Gastroesophageal sphincter (tissue), 4 donors: ENCODE measurements around the gene MOB3A. TPM values are rescaled to one million over a fixed set of nuclear protein-coding genes. Genes with fewer than 3 reads are reported as not detected.
"Not testable (repeated sequence)": the region's sequence is repeated elsewhere in the genome, so short reads cannot be mapped to it uniquely, and the experiment has no call there.

Experiments
- ATAC-seq: fragments of 150-250 bp; one replicate; pipeline ENCODE4 v1.9.1; 2016; ENCODE audit warnings: mild to moderate bottlenecking, moderate library complexity
- H3K27ac ChIP-seq, 4 donors: fragments of 200-600 bp; sonication (generic) in 3 of 4; 1 replicate in 3 of 4; 2 replicates in 1 of 4; pipeline ENCODE4 v1.5.1; 2016 to 2019
- H3K27me3 ChIP-seq: fragments of 200-600 bp; sonication (generic); one replicate; pipeline ENCODE4 v1.5.1; 2019
- H3K36me3 ChIP-seq, 2 donors: fragments of 200-600 bp; sonication (generic); one replicate each; pipeline ENCODE4 v1.5.1; 2019; ENCODE audit warnings: control low read depth in 1 of 2
- H3K4me1 ChIP-seq, 3 donors: fragments of 200-600 bp; sonication (generic); 1 replicate in 2 of 3; 2 replicates in 1 of 3; pipeline ENCODE4 v1.5.1; 2016 to 2019; ENCODE audit warnings: control low read depth in 2 of 3
- H3K4me3 ChIP-seq, 2 donors: fragments of 200-600 bp; sonication (generic); one replicate each; pipeline ENCODE4 v1.5.1; 2019; ENCODE audit warnings: mild to moderate bottlenecking in 1 of 2, moderate library complexity in 1 of 2
- H3K9me3 ChIP-seq, 3 donors: fragments of 200-600 bp; sonication (generic); one replicate each; pipeline ENCODE4 v1.5.1; 2017 to 2019; ENCODE audit warnings: control low read depth in 2 of 3
- EP300 ChIP-seq: sonication (generic); formaldehyde crosslinking; IDR thresholded peaks from one replicate; pipeline ENCODE4 v1.6.1; 2017; ENCODE audit warnings: antibody characterized with exemption, mild to moderate bottlenecking
- POLR2A ChIP-seq, 2 donors: fragments of 450-650 bp; IDR thresholded peaks; one replicate each; pipeline ENCODE4 v1.6.1; 2017; ENCODE audit warnings: antibody characterized with exemption in 2 of 2, mild to moderate bottlenecking in 2 of 2, moderate library complexity in 1 of 2
- POLR2AphosphoS5 ChIP-seq: sonication (generic); formaldehyde crosslinking; IDR thresholded peaks from one replicate; pipeline ENCODE4 v1.6.1; 2017; ENCODE audit warnings: antibody characterized with exemption
- WGBS, 2 donors: methylation state at CpG; one replicate each; pipeline ENCODE4 v1.1.5; 2018; ENCODE audit warnings: low coverage in 1 of 2; 5-methylcytosine and 5-hydroxymethylcytosine counted together
- total RNA-seq, 4 donors: library from RNA; depleted of rRNA; stranded (reverse); fragments of >200 nt; gene quantifications; one replicate each; pipeline ENCODE4 v1.1.0, GENCODE V29; 2016
- TF ChIP-seq, protein P1 (sequence below), 4 experiments: fragments of 200-600 bp in 2 of 4; fragments of 450-650 bp in 2 of 4; sonication (generic) in 1 of 4; IDR thresholded peaks; one replicate each; pipeline ENCODE4 v1.5.1; 2017 to 2019; ENCODE audit warnings: antibody characterized with exemption in 4 of 4, mild to moderate bottlenecking in 2 of 4, moderate library complexity in 2 of 4

Gene MOB3A
- total RNA-seq, 4 donors from 2014 or later = 29.0 to 69.9 (median 38.6) TPM

DNA sequence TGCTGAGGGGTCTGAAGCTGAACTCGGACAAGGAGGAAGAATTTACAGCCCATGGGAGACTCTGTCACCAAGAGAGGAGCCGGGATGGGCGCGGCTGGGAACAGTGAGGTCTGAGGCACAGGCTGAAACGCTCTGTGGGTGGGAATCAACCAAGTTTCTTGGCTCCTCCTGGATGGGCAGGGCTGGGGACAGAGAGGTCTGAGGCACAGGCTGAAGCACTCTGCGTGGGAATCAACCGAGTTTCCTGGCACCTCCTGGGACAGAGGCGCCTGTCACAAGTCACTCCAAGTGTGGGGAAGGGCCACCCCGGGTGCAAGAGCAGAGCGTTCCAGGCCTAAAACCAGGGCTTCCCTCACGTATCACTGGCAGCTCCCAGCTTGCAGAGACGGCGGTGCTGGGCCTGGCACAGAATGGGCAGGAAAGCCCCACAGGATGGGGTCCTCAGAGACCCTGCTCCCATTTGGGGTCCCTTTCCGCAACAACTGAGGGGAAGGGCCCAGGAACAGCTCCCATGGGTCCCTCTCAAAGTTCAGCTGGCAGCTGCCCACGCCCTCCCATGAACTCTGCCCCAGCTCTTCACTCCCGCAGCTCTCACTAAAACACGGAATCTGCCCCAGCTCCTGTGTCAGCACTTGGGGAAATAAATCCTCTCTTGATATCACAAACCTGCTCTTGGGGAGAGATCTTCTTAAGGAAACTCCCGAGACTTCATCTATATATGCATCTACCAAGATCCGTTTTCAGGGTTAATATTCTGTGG lies 36.8 kb upstream of the MOB3A start:
- peak; percentile 28 for ATAC-seq

DNA sequence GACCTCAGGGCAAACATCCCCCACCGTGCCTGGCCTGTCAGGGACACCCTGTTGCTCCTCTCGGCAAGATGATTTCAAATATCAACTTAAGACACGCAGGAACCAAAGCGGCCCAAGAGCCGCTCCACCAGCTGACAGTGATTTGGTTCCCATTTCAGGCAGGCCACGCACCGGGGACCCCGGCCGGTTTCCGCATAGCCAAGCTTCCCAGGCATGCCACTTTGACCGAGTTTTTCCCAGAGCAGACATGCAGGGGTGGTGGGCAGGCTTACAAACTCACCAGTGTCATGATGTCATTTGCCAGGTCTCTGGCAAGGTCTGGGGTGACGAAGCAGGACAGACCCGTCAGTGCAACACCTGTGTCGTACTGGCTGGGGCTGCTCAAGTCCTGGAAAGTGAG lies 36.1 kb upstream of the MOB3A start:
- Histone ChIP-seq H3K9me3 (no peaks in the 10 kb centered on the region), H3K4me3 (no peak overlapping the region), H3K36me3 (peaks cover 0 to 96% of the 10 kb centered on the region in 2 donors), H3K27me3 (no peaks in the 10 kb centered on the region), H3K4me1 (no peaks in the 10 kb centered on the region), H3K27ac (no peak overlapping the region)
- 100% methylated on average over 4 of the region's 14 CpGs; no CpG with 5 or more reads in 1 of the 2 donors for WGBS, 2 donors
- TF ChIP-seq POLR2AphosphoS5 = no peak
- no peak for TF ChIP-seq EP300
- TF ChIP-seq, protein P1, sequence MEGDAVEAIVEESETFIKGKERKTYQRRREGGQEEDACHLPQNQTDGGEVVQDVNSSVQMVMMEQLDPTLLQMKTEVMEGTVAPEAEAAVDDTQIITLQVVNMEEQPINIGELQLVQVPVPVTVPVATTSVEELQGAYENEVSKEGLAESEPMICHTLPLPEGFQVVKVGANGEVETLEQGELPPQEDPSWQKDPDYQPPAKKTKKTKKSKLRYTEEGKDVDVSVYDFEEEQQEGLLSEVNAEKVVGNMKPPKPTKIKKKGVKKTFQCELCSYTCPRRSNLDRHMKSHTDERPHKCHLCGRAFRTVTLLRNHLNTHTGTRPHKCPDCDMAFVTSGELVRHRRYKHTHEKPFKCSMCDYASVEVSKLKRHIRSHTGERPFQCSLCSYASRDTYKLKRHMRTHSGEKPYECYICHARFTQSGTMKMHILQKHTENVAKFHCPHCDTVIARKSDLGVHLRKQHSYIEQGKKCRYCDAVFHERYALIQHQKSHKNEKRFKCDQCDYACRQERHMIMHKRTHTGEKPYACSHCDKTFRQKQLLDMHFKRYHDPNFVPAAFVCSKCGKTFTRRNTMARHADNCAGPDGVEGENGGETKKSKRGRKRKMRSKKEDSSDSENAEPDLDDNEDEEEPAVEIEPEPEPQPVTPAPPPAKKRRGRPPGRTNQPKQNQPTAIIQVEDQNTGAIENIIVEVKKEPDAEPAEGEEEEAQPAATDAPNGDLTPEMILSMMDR (IDR thresholded peaks at IDR 0.05) = no peak
- TF ChIP-seq POLR2A (IDR thresholded peaks at IDR 0.05) = no peak
- ATAC-seq = no peak

More for the DNA sequence above, 36.8 kb upstream of the MOB3A start:
- no peaks in the 10 kb centered on the region for H3K4me1 ChIP-seq
- H3K27me3 ChIP-seq = no peaks in the 10 kb centered on the region
- H3K36me3 ChIP-seq = peaks cover 0 to 96% of the 10 kb centered on the region in 2 donors
- no peak for TF ChIP-seq POLR2A (IDR thresholded peaks at IDR 0.05)
- TF ChIP-seq POLR2AphosphoS5 = no peak
- TF ChIP-seq, protein P1 (IDR thresholded peaks at IDR 0.05) = no peak
- no peak for TF ChIP-seq EP300
- H3K4me3 ChIP-seq = no peak overlapping the region
- WGBS, 2 donors = 79 to 100% methylated on average over 2 to 8 of the region's 19 CpGs
- no peaks in the 10 kb centered on the region for H3K9me3 ChIP-seq
- H3K27ac ChIP-seq = no peak overlapping the region

GRCh38 chr19:2131012-2131975 lies 35.2 kb upstream of the MOB3A start:
- not testable (repeated sequence) for H3K9me3 ChIP-seq, H3K27ac ChIP-seq, H3K4me3 ChIP-seq, H3K27me3 ChIP-seq, H3K4me1 ChIP-seq, ATAC-seq
- 87% methylated on average over 11 of the region's 67 CpGs; no CpG with 5 or more reads in 1 of the 2 donors for WGBS, 2 donors
- H3K36me3 ChIP-seq = peaks cover 0 to 96% of the 10 kb centered on the region in 2 donors

DNA sequence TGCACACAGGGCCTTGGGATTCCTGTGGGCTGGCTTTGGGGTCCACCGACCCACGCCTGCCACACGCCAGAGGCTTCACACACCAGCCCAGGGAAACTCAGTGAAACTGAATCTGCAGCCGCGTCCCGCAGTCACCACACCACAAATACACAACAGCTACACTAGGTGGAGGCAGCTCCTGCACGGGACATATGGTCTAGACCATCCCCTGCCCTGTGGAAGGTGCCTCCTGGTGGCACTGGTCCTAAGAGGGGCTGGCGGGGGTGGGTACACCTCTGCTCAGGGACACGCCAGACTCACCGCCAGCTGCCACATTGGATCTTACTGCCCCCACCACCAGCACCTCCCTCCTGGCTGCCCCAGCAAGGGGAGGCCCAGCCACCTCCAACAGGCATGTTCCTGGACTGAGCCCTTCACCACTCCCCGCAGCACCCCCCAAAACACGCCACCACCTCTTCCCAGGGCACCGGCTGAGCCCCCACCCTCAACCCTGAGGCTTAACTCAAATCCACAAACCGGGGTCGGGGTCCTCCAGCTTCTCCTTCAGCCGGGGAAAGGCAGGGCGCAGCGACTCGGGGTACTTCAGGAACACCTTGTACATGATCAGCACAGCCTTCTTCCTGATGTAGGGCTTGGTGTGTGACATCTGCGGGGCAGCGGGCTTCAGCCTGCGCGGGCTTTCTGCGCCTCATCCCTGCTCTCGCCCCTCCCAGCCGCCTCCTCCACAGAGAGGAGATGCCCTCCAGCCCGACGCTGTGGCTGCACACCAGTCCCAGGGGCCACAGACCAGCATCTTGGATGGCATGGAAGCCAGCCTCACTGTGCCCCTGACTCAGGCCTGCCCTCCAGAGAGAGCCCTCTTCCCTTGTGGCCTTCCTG lies 34.0 kb upstream of the MOB3A start:
- no peak for ATAC-seq
- Histone ChIP-seq H3K9me3 (no peaks in the 10 kb centered on the region), H3K27me3 (no peaks in the 10 kb centered on the region), H3K27ac (no peak overlapping the region), H3K4me3 (no peak overlapping the region), H3K4me1 (no peaks in the 10 kb centered on the region), H3K36me3 (peaks cover 0 to 96% of the 10 kb centered on the region in 2 donors)
- whole genome bisulfite sequencing, 2 donors = 86% methylated on average over 6 of the region's 28 CpGs; no CpG with 5 or more reads in 1 of the 2 donors
- TF ChIP-seq POLR2AphosphoS5 (no peak), EP300 (no peak), POLR2A (IDR thresholded peaks at IDR 0.05) (no peak)
- TF ChIP-seq, protein P1 (IDR thresholded peaks at IDR 0.05) = no peak

GRCh38 chr19:2129486-2129885 lies 33.4 kb upstream of the MOB3A start:
- TF ChIP-seq POLR2A (IDR thresholded peaks at IDR 0.05) = no peak
- TF ChIP-seq POLR2AphosphoS5 = no peak
- TF ChIP-seq, protein P1 (IDR thresholded peaks at IDR 0.05) = no peak
- no peak for TF ChIP-seq EP300

More at GRCh38 chr19:2129486-2129885, 33.4 kb upstream of the MOB3A start:
- WGBS, 2 donors = no CpG with 5 or more reads among the region's 11 CpGs
- Histone ChIP-seq H3K4me3 (no peak overlapping the region), H3K4me1 (no peaks in the 10 kb centered on the region), H3K36me3 (peaks cover 0 to 96% of the 10 kb centered on the region in 2 donors), H3K27me3 (no peaks in the 10 kb centered on the region), H3K9me3 (no peaks in the 10 kb centered on the region), H3K27ac (no peak overlapping the region)
- no peak for ATAC-seq
